ENCODE measurements around the gene EHMT1. TPM values are rescaled to one million over a fixed set of nuclear protein-coding genes. Genes with fewer than 3 reads are reported as not detected.

Gene EHMT1
- total RNA-seq, 4 donors from 2014 or later, result 71.6 to 78.2 (median 74.2) TPM

- 95% methylated on average over 25 of the region's 36 CpGs for WGBS
- H3K27ac ChIP-seq (replicated peaks in 1 of 4), result no peak overlapping the region
Observed at GRCh38 chr9:137694236-137694959, 75.6 kb downstream of the EHMT1 start.

GRCh38 chr9:137694962-137695875 is 76.4 kb downstream of the EHMT1 start:
- no peak overlapping the region for H3K4me3 ChIP-seq
- H3K27me3 ChIP-seq, result no peaks in the 10 kb centered on the region
- H3K4me1 ChIP-seq, result peaks cover 37 to 64% (median 49%) of the 10 kb centered on the region in 4 donors
- 64% methylated on average over 19 of the region's 22 CpGs for WGBS
- no peak for TF ChIP-seq POLR2A (IDR thresholded peaks at IDR 0.05; ENCODE audit: low read depth)
- no peak for TF ChIP-seq EP300 (IDR thresholded peaks at IDR 0.05)
- no peak for TF ChIP-seq POLR2AphosphoS5 (IDR thresholded peaks at IDR 0.05)
- peak; percentile 47 to 66 (median 53) for TF ChIP-seq CTCF (IDR thresholded peaks at IDR 0.05)
- H3K27ac ChIP-seq (replicated peaks in 1 of 4), result no peak overlapping the region
- no peaks in the 10 kb centered on the region for H3K36me3 ChIP-seq
- intact Hi-C loops (cut with DNase I), result no loop called here
- no peaks in the 10 kb centered on the region for H3K9me3 ChIP-seq
- no peak for DNase-seq (ENCODE audit: extremely low spot score)

More at GRCh38 chr9:137694236-137694959, 75.6 kb downstream of the EHMT1 start:
- H3K4me3 ChIP-seq, result no peak overlapping the region
- no peaks in the 10 kb centered on the region for H3K9me3 ChIP-seq
- H3K27me3 ChIP-seq, result no peaks in the 10 kb centered on the region
- intact Hi-C loops (cut with DNase I), result no loop called here
- H3K4me1 ChIP-seq, result peaks cover 37 to 72% (median 56%) of the 10 kb centered on the region in 4 donors
- DNase-seq (ENCODE audit: extremely low spot score), result no peak
- TF ChIP-seq EP300 (IDR thresholded peaks at IDR 0.05) (no peak), POLR2A (IDR thresholded peaks at IDR 0.05; ENCODE audit: low read depth) (no peak), CTCF (IDR thresholded peaks at IDR 0.05) (no peak), POLR2AphosphoS5 (IDR thresholded peaks at IDR 0.05) (no peak)
- no peaks in the 10 kb centered on the region for H3K36me3 ChIP-seq

GRCh38 chr9:137696136-137696925 is 77.5 kb downstream of the EHMT1 start:
- H3K36me3 ChIP-seq, result no peaks in the 10 kb centered on the region
- TF ChIP-seq POLR2A (IDR thresholded peaks at IDR 0.05; ENCODE audit: low read depth) (no peak), POLR2AphosphoS5 (IDR thresholded peaks at IDR 0.05) (no peak), CTCF (IDR thresholded peaks at IDR 0.05) (no peak), EP300 (IDR thresholded peaks at IDR 0.05) (no peak)
- H3K4me1 ChIP-seq, result peaks cover 27 to 54% (median 38%) of the 10 kb centered on the region in 4 donors
- no peak overlapping the region for H3K4me3 ChIP-seq
- H3K27ac ChIP-seq (replicated peaks in 1 of 4), result no peak overlapping the region
- intact Hi-C loops (cut with DNase I), result no loop called here
- no peaks in the 10 kb centered on the region for H3K9me3 ChIP-seq
- WGBS, result 74% methylated on average over 12 of the region's 12 CpGs
- no peak for DNase-seq (ENCODE audit: extremely low spot score)
- H3K27me3 ChIP-seq, result no peaks in the 10 kb centered on the region

GRCh38 chr9:137697193-137697592 is 78.4 kb downstream of the EHMT1 start:
- intact Hi-C loops (cut with DNase I), result no loop called here
- no peaks in the 10 kb centered on the region for H3K9me3 ChIP-seq
- no peak for DNase-seq (ENCODE audit: extremely low spot score)
- no peak overlapping the region for H3K4me3 ChIP-seq
- 97% methylated on average over 3 of the region's 5 CpGs for WGBS
- no peaks in the 10 kb centered on the region for H3K27me3 ChIP-seq
- TF ChIP-seq EP300 (IDR thresholded peaks at IDR 0.05) (no peak), CTCF (IDR thresholded peaks at IDR 0.05) (no peak), POLR2AphosphoS5 (IDR thresholded peaks at IDR 0.05) (no peak), POLR2A (IDR thresholded peaks at IDR 0.05; ENCODE audit: low read depth) (no peak)
- H3K27ac ChIP-seq (replicated peaks in 1 of 4), result no peak overlapping the region
- no peaks in the 10 kb centered on the region for H3K36me3 ChIP-seq
- H3K4me1 ChIP-seq, result peaks cover 18 to 45% (median 30%) of the 10 kb centered on the region in 4 donors

Data from esophagus muscularis mucosa (tissue), 4 donors.